Inferior parietal cortex (tissue), 1 donor: ENCODE results near the gene MC1R.
"Not testable (repeated sequence)": the region's sequence is repeated elsewhere in the genome, so short reads cannot be mapped to it uniquely, and the experiment has no call there.

Experiments
- DNase-seq: peaks from one replicate; pipeline ENCODE4 v3.0.0-alpha.2; 2016; ENCODE audit errors: extremely low spot score

The MC1R gene

GRCh38 chr16:89913408-89914387 lies 5.0 kb upstream of the MC1R start:
- DNase-seq, result no peak

- DNase-seq, result not testable (repeated sequence)
Observed at GRCh38 chr16:89914642-89915285, 3.9 kb upstream of the MC1R start.

GRCh38 chr16:89915303-89916232 lies 3.1 kb upstream of the MC1R start:
- no peak for DNase-seq

- peak; percentile 42 for DNase-seq
Observed at GRCh38 chr16:89917773-89918452, 749 bp upstream of the MC1R start.

- no peak for DNase-seq
Observed at GRCh38 chr16:89919535-89920406, 1.1 kb downstream of the MC1R start.

GRCh38 chr16:89920723-89921122 lies 2.1 kb downstream of the MC1R start:
- DNase-seq, result no peak

GRCh38 chr16:89921131-89921701 lies 2.6 kb downstream of the MC1R start:
- no peak for DNase-seq

- DNase-seq, result no peak
Observed at GRCh38 chr16:89921702-89922476, 3.2 kb downstream of the MC1R start.

GRCh38 chr16:89922477-89922883 lies 3.8 kb downstream of the MC1R start:
- peak; percentile 34 for DNase-seq

GRCh38 chr16:89922884-89923639 lies 4.4 kb downstream of the MC1R start, which contains the start of gene TUBB3:
TSS of gene TUBB3 (plus strand) at chr16:89923342. CDS start at chr16:89923402, 60 bp downstream.
- peak; percentile 66 for DNase-seq

- no peak for DNase-seq
Observed at GRCh38 chr16:89923640-89924296, 5.1 kb downstream of the MC1R start.

GRCh38 chr16:89924297-89924924 lies 5.7 kb downstream of the MC1R start:
- peak; percentile 45 for DNase-seq

GRCh38 chr16:89924925-89925307 lies 6.3 kb downstream of the MC1R start:
- no peak for DNase-seq

- DNase-seq, result no peak
Observed at GRCh38 chr16:89925596-89926079, 7.0 kb downstream of the MC1R start.

GRCh38 chr16:89931305-89931896 lies 12.7 kb downstream of the MC1R start:
- DNase-seq, result no peak

GRCh38 chr16:89931964-89932363 lies 13.3 kb downstream of the MC1R start:
- no peak for DNase-seq

- not testable (repeated sequence) for DNase-seq
Observed at GRCh38 chr16:89934019-89934418, 15.4 kb downstream of the MC1R start.
